NCI-H2029 treated with DMSO at 0.1 percent for 48 hours (cell line): ENCODE data around the gene SLC41A2.
A peak's percentile ranks its signal among the peaks of the same experiment; 100 is the strongest.
"Not testable (repeated sequence)": the region's sequence is repeated elsewhere in the genome, so short reads cannot be mapped to it uniquely, and the experiment has no call there.

ENCODE experiments used
- DNase-seq: peaks from one replicate; lab custom pipeline; 2025; lab: John Stamatoyannopoulos, UW

SLC41A2 gene

DNA sequence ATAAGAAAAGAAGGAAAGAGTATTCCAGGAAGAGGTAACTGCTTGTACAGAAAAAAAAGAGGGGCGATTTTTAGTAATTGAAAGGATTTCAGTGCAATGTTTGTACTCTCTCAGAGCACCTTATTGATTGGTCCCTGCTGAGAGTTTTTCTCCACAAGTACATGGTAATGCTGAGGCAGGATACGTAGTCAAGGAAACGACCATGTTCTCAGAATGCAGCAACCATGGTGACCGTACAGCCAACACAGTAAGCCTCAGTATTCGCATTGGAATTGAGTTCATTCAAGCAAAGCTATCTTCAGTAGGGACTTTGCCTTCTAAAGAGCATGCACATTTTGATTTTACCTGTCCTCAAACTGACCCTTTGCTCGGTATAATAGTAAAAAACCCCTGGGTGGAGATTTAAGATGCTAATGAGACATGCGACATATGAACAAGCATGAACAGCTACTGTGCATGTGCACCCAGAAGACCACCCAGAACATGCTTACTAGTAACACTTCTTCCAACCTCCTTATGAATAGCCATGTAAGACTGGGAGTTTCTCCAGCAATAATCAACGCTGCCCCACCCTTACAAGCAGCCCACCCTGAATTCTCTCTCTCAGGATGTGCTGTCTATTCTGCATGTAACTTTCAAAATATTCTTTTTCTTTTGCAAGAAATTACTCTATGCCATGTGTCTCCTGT lies 6.2 kb upstream of the SLC41A2 start:
- DNase-seq: no peak

DNA sequence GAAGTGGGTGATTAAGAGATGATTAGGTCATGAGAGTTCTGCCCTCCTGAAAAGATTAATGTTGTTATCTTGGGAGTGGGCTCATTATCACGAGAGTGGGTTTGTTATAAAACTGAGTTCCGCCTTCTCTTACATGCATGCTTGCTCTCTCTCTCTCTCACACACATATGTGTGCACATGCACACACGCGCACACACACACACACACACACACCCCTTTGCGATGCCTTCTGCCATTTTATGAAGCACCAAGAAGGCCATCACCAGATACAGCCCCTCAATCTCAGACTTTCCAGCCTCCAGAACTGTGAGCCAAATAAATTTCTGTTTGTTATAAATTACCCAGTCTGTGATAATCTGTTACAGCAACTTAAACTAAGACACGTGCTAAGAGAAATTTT lies 5.7 kb upstream of the SLC41A2 start:
- no peak for DNase-seq

DNA sequence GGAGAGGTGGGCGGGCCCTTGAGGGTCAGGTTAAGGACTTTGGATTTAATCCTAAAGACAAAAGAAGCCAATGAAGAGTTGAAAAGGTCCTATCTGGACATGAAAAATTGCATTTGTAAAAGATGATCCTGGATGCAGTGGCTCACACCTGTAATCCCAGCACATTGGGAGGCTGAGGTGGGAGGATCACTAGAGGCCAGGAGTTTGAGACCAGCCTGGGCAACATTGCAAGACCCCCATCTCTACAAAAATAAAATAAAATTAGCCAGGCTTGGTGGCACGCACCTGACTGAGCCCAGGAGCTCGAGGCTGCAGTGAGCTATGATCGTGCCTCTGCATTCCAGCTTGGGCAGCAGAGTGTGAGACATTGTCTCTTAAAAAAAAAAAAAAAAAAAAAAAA lies 2.4 kb upstream of the SLC41A2 start:
- DNase-seq: no peak

DNA sequence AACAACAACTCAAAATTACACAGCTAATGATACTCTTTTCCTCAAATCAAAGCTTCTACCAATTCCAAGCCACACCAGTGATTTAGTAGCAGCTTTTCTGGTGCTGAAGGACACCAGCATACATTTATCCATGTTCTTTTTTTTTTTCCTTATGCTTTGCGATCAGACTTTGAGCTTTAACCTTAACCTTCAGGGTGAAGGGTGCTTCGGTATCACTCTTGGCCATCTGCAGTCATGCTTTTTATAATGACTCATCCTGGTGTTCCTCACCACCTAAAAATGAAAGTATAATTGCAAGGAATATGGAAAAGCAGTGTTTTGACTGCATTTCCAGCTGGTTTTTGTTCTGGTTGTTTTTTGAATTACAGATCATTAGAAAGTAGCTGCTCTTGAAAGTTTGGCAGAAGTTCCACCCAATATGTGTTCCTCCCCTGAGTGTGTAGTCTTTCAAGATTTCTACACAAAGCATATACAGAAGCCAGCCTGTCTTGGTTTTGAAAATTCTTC lies 1.3 kb upstream of the SLC41A2 start:
- DNase-seq: no peak

- peak; percentile 24 for DNase-seq
These were observed 780 bp upstream of the SLC41A2 start for GRCh38 chr12:104958805-104959334.

- DNase-seq: peak; percentile 12
These were observed 430 bp downstream of the SLC41A2 start for GRCh38 chr12:104957719-104958000.

DNA sequence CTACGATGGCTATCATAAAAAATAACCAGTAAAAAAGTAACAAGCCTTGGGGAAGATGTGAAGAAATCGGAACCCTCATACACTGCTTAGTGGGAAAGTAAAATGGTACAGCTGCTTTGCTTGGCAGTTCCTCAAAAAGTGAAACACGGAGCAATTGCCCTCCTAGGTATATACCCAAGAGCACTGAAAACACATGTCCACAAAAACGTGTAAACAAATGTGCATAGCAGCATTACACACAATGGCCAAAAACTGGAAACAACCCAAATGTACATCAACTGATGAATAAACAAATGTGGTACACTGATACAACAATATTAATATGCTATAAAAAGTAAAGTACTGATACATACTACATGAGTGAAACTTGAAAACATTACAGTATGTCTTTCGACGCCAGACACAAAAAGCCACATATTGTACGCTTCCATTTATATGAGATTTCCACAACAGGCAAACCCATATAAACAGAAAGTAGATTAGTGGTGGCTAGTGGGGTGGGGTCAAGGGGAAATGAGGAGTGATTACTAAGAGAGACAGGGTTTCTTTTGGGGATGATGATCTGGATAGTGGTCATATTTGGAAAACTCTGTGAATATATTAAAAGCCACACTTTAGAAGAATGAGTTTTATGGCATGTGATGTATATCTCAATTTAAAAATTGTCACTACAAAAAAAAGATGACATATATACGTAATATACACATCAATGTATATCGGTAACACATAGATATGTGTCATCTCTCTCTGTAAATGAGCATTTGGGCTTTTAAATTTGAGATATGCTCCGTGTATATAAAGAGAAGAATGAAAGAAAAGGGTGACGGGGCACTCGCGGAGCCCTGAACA lies 996 bp downstream of the SLC41A2 start:
- DNase-seq: no peak

DNA sequence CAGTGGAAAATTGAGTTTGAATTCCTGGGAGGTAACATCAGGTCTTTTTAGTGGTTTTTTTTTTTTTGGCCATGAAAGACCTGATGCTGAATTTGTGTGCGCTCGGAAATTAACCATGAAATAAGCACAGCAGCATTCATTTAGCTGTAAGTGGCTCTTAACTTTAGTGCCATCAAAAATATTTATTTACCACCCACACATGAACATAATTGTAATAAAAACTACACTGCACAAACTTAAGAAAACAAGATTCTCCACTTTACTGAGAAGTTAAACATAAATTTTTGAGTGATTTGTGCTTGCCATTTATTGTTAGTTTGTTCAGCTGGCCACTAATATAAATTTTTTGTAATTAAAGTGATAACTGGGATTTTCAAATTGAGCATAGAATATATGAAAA lies 2.4 kb downstream of the SLC41A2 start:
- no peak for DNase-seq

DNA sequence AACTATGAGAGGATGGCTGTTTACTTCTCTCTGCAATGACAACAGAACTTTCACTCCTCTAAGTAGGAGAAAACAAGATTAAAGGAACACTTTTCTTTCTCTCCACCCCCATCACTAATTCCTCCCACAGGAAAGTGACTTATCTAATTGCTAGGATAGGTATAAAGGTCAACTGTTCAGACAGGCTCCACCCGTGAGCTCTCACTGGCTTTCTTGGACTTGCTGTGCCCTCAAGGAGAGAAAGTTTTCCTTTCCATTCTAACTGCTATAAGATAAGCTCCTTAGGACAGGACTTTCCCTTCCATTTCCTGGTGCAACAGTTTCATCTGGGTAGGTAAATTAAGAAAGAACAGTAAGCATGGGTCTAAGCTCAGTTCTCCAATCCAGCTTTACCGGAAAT lies 4.8 kb downstream of the SLC41A2 start:
- no peak for DNase-seq

GRCh38 chr12:104952816-104953215 lies 5.3 kb downstream of the SLC41A2 start:
- no peak for DNase-seq

- DNase-seq: no peak
These were observed 6.2 kb downstream of the SLC41A2 start for GRCh38 chr12:104951759-104952509.

GRCh38 chr12:104948716-104949115 lies 9.4 kb downstream of the SLC41A2 start:
- not testable (repeated sequence) for DNase-seq

GRCh38 chr12:104944252-104944651 lies 13.8 kb downstream of the SLC41A2 start:
- no peak for DNase-seq

DNA sequence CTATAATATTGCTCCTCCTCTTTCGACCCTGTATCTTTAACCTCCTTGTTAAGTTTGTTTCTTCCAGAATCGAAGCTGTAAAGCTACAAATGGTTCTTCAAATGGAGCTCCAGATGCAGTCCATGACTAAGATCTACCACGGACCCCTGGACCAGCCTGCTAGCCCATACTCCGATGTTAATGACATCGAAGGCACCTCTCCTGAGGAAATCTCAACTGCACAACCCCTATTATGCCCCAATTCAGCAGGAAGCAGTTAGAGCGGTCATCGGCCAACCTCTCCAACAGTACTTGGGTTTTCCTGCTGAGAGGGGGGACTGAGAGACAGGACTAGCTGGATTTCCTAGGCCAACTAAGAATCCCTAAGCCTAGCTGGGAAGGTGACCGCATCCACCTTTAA lies 14.7 kb downstream of the SLC41A2 start:
- DNase-seq: not testable (repeated sequence)

GRCh38 chr12:104942075-104942474 lies 16.0 kb downstream of the SLC41A2 start:
- no peak for DNase-seq

DNA sequence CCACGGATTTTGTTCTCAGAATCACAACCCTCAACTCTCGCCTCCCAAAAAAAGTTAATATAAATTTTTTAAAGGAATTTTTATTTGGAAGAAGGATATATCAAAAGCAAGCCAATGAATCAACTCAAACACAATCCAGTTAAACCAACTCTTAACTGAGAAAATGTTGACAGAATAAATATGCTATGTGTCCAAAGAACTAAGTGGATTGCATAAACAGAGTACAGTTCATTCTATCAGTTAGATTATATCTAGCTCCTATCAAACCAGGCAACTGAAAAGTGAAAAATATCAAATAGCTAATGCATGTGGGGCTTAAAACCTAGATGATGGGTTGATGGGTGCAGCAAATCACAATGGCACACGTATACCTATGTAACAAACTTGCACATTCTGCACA lies 16.6 kb downstream of the SLC41A2 start:
- no peak for DNase-seq

DNA sequence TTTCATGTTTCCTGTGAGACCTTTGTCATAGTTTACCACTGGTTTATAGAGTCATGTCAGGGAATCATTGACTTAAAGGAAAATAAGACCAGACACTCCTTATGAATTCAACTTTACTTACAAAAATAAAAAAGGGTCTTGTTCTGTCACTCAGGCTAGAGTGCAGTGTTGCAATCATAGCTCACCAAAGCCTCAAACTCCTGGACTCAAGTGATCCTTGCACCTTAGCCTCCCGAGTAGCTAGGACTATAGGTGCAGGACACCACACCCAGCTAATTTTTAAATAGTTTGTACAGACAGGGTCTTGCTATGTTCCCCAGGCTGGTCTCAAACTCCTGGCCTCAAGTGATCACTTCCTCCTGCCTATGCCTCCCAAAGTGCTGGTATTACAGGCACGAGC lies 19.0 kb downstream of the SLC41A2 start:
- DNase-seq: no peak

DNA sequence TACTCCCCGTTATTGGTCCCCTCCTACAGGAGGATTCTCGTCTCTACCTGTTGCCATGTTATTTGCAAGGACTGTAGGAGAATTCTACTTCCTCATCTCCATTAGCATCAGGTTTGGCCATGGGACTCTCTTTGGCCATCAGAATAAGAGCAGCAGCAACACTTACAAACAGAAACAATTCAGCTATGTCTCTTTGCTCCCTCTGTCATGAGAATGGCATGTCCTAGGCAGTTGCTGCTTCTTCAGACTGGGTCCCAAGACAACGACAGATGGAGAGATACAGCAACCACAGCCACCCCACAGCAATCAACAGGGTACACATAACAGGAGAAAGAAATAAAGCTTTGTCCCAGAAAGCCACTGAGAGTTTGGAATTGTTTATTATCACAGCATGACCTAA lies 19.7 kb downstream of the SLC41A2 start:
- DNase-seq: no peak

GRCh38 chr12:104935886-104936285 lies 22.2 kb downstream of the SLC41A2 start:
- no peak for DNase-seq

DNA sequence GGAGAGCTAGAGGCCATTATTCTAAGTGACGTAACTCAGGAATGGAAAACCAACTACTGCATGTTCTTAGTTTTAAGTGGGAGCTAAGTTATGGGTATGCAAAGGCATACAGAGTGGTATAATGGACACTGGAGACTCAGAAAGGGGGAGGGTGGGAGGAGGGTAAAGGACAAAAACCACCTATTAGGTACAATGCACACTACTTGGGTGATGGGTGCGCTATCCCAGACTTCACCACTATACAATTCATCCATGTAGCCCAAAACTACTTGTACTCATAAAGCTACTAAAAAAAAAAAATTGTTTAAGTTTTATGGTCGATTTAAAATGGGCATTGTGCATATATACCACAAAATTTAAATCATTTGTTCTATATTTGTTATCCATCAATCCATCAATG lies 24.3 kb downstream of the SLC41A2 start:
- no peak for DNase-seq

- DNase-seq: no peak
These were observed 25.0 kb downstream of the SLC41A2 start for GRCh38 chr12:104933128-104933527.
